ENCODE results near the gene PRR23E. TPM values are rescaled to one million over a fixed set of nuclear protein-coding genes. Genes with fewer than 3 reads are reported as not detected.

The PRR23E gene
- total and polyA plus RNA-seq, 10 of the 15 experiments (the other 5 are each of a cell fraction or from before 2014, with no cell fraction given): not detected

DNA sequence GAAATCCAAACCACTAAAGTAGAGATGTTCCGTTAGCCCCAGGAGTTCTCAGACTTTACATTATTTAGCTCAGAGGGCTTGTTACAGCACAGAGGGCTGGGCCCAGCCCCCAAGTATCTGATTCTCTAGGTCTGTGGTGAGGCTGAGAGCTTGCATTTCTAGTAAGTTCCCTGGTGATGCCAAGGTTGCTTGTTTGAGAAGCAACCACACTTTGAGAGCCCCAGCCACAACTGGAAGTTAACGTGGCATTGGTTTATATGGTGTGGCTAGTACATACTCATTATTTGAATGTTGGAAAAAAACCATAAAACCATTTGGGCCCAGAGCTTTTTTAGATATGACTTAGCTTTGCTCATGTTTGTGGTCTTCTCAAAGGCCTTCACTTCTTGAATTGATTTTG, 35.9 kb downstream of the PRR23E start (continued):
- TF ChIP-seq HDAC6 (IDR thresholded peaks at IDR 0.05; ENCODE audit: unreplicated experiment): no peak
- TF ChIP-seq, protein P1, sequence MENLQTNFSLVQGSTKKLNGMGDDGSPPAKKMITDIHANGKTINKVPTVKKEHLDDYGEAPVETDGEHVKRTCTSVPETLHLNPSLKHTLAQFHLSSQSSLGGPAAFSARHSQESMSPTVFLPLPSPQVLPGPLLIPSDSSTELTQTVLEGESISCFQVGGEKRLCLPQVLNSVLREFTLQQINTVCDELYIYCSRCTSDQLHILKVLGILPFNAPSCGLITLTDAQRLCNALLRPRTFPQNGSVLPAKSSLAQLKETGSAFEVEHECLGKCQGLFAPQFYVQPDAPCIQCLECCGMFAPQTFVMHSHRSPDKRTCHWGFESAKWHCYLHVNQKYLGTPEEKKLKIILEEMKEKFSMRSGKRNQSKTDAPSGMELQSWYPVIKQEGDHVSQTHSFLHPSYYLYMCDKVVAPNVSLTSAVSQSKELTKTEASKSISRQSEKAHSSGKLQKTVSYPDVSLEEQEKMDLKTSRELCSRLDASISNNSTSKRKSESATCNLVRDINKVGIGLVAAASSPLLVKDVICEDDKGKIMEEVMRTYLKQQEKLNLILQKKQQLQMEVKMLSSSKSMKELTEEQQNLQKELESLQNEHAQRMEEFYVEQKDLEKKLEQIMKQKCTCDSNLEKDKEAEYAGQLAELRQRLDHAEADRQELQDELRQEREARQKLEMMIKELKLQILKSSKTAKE (IDR thresholded peaks at IDR 0.05; ENCODE audit: low read depth, poor library complexity, severe bottlenecking): no peak
- TF ChIP-seq IKZF1 (conservative IDR thresholded peaks at IDR 0.05): peak; percentile 32
- TF ChIP-seq NFXL1 (IDR thresholded peaks at IDR 0.05; ENCODE audit: borderline replicate concordance): no peak
- TF ChIP-seq, protein P2, sequence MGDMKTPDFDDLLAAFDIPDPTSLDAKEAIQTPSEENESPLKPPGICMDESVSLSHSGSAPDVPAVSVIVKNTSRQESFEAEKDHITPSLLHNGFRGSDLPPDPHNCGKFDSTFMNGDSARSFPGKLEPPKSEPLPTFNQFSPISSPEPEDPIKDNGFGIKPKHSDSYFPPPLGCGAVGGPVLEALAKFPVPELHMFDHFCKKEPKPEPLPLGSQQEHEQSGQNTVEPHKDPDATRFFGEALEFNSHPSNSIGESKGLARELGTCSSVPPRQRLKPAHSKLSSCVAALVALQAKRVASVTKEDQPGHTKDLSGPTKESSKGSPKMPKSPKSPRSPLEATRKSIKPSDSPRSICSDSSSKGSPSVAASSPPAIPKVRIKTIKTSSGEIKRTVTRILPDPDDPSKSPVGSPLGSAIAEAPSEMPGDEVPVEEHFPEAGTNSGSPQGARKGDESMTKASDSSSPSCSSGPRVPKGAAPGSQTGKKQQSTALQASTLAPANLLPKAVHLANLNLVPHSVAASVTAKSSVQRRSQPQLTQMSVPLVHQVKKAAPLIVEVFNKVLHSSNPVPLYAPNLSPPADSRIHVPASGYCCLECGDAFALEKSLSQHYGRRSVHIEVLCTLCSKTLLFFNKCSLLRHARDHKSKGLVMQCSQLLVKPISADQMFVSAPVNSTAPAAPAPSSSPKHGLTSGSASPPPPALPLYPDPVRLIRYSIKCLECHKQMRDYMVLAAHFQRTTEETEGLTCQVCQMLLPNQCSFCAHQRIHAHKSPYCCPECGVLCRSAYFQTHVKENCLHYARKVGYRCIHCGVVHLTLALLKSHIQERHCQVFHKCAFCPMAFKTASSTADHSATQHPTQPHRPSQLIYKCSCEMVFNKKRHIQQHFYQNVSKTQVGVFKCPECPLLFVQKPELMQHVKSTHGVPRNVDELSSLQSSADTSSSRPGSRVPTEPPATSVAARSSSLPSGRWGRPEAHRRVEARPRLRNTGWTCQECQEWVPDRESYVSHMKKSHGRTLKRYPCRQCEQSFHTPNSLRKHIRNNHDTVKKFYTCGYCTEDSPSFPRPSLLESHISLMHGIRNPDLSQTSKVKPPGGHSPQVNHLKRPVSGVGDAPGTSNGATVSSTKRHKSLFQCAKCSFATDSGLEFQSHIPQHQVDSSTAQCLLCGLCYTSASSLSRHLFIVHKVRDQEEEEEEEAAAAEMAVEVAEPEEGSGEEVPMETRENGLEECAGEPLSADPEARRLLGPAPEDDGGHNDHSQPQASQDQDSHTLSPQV (IDR thresholded peaks at IDR 0.05): no peak
- TF ChIP-seq MEF2B (IDR thresholded peaks at IDR 0.05; ENCODE audit: partially characterized antibody, poor library complexity, severe bottlenecking): peak; percentile 21
- peak in 1 of 2 experiments; percentile 41; a peak in 1 of 4 replicates for TF ChIP-seq BHLHE40 (IDR thresholded peaks at IDR 0.05; ENCODE audit: borderline replicate concordance in 1 of 2, low read depth in 2 of 2, low read length in 1 of 2)
- TF ChIP-seq, protein P3, sequence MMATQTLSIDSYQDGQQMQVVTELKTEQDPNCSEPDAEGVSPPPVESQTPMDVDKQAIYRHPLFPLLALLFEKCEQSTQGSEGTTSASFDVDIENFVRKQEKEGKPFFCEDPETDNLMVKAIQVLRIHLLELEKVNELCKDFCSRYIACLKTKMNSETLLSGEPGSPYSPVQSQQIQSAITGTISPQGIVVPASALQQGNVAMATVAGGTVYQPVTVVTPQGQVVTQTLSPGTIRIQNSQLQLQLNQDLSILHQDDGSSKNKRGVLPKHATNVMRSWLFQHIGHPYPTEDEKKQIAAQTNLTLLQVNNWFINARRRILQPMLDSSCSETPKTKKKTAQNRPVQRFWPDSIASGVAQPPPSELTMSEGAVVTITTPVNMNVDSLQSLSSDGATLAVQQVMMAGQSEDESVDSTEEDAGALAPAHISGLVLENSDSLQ (IDR thresholded peaks at IDR 0.05): no peak
- no peak for TF ChIP-seq NFYB (IDR thresholded peaks at IDR 0.05; ENCODE audit: insufficient read depth, low read depth, low read length)
- TF ChIP-seq, protein P4, sequence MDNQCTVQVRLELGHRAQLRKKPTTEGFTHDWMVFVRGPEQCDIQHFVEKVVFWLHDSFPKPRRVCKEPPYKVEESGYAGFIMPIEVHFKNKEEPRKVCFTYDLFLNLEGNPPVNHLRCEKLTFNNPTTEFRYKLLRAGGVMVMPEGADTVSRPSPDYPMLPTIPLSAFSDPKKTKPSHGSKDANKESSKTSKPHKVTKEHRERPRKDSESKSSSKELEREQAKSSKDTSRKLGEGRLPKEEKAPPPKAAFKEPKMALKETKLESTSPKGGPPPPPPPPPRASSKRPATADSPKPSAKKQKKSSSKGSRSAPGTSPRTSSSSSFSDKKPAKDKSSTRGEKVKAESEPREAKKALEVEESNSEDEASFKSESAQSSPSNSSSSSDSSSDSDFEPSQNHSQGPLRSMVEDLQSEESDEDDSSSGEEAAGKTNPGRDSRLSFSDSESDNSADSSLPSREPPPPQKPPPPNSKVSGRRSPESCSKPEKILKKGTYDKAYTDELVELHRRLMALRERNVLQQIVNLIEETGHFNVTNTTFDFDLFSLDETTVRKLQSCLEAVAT (IDR thresholded peaks at IDR 0.05): peak; percentile 75; the same call in 1 of the 2 replicates
- TF ChIP-seq PAX5 (IDR thresholded peaks at IDR 0.05; ENCODE audit: borderline replicate concordance, low read depth, low read length): peak; percentile 66; the same call in 1 of the 2 replicates
- TF ChIP-seq, protein P5, sequence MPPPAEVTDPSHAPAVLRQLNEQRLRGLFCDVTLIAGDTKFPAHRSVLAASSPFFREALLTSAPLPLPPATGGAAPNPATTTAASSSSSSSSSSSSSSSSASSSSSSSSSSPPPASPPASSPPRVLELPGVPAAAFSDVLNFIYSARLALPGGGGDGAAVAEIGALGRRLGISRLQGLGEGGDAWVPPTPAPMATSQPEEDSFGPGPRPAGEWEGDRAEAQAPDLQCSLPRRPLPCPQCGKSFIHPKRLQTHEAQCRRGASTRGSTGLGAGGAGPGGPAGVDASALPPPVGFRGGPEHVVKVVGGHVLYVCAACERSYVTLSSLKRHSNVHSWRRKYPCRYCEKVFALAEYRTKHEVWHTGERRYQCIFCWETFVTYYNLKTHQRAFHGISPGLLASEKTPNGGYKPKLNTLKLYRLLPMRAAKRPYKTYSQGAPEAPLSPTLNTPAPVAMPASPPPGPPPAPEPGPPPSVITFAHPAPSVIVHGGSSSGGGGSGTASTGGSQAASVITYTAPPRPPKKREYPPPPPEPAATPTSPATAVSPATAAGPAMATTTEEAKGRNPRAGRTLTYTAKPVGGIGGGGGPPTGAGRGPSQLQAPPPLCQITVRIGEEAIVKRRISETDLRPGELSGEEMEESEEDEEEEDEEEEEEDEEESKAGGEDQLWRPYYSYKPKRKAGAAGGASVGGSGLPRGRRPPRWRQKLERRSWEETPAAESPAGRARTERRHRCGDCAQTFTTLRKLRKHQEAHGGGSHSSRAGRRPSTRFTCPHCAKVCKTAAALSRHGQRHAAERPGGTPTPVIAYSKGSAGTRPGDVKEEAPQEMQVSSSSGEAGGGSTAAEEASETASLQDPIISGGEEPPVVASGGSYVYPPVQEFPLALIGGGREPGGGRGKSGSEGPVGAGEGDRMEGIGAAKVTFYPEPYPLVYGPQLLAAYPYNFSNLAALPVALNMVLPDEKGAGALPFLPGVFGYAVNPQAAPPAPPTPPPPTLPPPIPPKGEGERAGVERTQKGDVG (CRISPR knock-in tag; IDR thresholded peaks at IDR 0.05): no peak
- no peak for TF ChIP-seq CREB1 (IDR thresholded peaks at IDR 0.05; ENCODE audit: low read depth)
- TF ChIP-seq ZZZ3 (IDR thresholded peaks at IDR 0.05; ENCODE audit: control insufficient read depth, insufficient read length, low read depth): no peak
- peak; percentile 70; the same call in 1 of the 2 replicates for TF ChIP-seq NR2F1 (conservative IDR thresholded peaks at IDR 0.05)
- no peak for TF ChIP-seq ZNF207 (IDR thresholded peaks at IDR 0.05; ENCODE audit: borderline replicate concordance)
- TF ChIP-seq FOS (IDR thresholded peaks at IDR 0.05; ENCODE audit: borderline replicate concordance, extremely low read depth, insufficient read length): no peak
